GF-D8 (cell line): Measurements from ENCODE around the gene SLC46A2.

Source experiments
- DNase-seq: peaks from one replicate; lab custom pipeline; 2025; lab: John Stamatoyannopoulos, UW

Gene SLC46A2

DNA sequence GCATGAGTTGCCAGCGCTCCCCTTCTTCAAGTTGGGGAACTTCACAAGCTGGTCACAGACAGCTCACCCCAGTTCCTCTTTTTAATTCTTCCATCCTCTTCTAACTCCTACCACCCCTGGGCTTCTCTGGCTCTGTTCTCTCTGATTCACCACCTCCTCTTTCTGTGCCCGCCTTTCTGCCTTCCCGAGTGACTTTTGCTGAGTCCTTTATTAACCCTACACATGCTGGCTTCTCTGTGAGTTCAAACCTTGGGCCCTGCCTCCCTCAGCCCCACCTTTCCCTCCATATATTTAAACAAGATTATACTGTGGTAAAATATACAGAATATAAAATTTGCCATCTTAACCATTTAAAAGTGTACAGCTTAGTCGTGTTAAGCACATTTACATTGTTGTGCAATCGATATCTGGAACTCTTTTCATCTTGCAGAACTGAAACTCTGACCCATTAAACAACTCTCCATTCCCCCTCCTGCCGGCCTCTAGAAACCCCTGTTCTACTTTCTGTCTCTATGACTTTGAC, 32.0 kb downstream of the SLC46A2 start:
- peak; percentile 83 for DNase-seq

DNA sequence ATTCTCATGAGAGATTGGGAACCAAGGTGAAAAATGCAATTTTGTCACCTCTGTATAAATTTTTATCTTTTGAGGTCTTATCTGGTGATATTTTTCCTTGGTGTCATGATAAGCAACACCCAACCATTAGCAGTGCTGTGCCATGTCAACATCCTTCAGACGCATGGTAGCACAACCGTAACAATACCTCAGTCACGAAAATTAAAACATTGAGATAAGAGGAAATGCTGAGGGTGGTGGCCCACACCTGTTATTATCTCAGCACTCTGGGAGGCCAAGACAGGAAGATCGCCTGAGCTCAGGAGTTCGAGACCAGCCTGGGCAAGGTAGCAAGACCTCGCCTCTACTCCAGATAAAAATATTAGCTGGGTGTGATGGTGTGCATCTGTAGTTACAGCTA, 32.7 kb downstream of the SLC46A2 start:
- DNase-seq = no peak

DNA sequence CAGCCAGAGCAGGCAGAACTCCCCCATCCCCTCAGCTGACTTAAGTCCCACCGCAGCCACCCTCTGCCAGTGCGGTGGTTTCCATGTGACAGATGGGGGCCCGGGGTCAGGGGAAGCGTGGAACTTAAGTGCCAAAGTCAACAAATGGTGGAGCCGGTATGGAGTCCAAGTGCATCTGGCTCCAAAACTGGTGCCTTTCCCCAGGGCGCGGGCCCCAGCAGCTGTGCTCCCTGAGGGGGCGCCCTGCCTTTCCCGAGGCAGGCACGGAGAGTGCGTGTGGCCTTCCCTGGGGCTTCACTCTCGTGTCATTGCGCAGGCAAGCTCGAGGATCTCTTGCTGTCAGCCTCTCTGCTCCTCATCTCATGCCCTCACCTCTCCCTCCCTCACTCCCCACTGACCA, 33.8 kb downstream of the SLC46A2 start:
- no peak for DNase-seq

DNA sequence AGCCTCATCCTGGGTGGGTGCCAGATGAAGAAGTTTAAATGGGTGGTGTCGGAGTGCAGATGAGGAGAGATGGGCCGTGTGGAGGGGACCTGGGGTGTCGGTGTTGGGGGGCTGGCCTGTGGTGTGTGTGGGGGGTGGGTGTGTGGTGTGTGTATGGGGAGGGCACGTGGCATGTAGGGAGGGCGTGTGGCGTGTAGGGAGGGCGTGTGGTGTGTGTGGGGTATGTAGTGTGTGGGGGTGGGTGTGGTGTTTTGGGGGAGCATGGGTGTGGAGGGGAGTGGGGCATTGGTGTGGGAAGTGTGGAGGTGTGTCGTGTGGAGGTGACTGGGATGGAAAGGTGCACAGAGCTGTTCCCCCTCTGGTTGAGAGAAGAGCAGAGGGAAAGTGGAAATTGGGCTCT, 34.5 kb downstream of the SLC46A2 start:
- DNase-seq = no peak

DNA sequence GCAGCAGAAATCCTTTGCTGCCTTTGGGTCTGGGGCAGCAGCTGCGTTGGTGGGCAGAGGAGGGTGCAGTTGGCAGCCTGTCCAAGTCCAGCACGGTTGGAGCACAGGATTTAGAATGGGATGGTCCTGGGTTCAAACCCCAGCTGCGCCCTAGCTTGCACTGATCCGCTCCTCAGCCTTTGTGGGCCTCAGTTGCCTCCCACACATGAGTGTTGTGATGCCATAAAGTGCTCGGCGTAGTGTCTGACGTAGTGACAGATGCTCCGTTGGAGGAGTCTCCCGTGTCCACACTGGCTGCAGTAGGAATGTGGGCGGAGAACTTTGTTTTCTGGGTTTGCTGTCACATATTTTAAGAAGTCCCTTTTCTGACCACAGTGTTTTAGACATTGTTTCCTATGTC, 36.0 kb downstream of the SLC46A2 start:
- DNase-seq = no peak

DNA sequence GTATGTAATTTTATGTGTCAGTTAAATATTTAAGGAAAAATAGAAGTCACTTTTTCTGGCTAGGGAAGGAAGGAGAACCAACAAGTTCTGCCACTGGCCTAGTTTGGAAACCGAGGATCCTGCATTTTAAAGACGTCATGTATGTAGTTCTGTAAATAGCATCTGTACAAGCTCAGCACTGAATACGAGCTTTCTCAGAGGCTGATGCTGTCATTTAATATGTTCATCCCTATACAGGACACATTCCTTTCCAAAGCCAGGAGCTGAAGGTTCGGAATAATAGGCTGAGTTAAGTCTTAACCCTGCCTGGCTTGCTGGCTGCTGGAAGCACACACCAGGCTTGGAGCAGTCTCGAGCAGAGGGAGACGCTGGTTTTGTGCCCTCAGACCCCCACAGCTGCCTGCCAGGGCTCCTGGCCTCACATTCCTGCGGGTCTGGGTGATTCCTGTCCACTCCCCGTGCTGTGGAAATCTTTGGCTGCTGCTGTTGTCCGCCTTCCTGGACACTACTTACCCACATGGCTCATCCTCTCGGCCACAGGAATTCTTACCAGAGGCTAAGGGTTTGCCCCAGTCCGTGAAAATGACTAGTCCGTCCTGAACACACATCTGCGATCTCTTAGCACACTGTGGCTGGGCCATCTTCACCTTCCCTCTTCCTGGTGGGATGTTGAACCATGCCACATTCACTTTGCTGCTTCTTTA, 36.6 kb downstream of the SLC46A2 start:
- no peak for DNase-seq

DNA sequence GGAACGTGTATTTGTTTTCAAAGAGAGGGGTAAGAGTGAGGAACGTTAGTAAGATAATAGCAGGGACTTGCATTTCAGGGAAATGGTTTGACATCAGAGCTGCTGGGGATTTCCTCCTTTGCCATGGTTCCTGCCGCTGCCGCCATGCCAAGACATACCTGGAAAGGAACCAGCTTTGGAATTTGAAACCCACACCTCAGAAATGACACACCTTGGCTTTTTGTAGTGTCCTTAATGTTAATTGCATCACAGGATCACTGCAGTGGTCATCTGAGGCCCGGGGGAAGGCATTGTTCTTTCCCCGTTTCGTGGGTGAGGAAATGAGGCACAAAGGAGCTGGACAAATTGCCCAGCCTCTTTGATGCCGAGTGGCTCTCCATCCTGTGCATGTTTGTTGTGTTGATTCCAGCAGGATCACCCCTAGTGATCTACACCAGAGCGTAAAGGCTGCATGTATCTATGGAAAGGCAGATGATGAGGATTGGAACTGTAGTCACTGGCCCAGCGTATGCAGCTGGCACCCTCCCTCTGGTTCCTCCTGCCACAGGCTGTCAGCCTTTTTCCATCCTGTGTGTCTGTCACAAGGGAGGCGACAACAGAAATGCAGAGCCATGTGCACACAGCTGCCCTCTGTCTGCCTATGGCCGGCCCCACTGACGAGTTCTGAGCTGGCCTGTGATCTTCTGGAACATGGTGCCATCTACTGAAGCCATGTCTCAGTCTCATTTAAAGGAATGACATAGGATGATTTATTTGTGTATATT, 37.8 kb downstream of the SLC46A2 start:
- DNase-seq = no peak

DNA sequence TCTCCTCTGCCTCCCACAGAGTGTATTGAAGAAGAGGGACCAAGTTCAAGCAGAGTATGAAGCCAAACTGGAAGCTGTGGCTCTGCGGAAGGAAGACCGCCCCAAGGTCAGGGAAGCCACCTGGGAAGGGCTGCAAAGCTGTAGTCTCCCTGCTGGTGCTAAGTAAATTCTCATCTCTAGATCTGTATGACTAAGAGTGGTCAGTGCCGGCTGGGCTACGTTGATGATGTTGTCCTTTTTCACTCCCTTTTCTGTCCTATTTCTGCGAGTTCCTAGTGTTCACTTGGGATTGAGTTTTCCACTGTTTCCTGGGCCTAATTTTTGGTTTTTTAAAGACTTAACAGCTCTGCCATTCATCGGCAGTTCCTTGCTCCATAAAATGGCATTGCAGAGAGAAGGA, 39.8 kb downstream of the SLC46A2 start:
- DNase-seq = no peak

DNA sequence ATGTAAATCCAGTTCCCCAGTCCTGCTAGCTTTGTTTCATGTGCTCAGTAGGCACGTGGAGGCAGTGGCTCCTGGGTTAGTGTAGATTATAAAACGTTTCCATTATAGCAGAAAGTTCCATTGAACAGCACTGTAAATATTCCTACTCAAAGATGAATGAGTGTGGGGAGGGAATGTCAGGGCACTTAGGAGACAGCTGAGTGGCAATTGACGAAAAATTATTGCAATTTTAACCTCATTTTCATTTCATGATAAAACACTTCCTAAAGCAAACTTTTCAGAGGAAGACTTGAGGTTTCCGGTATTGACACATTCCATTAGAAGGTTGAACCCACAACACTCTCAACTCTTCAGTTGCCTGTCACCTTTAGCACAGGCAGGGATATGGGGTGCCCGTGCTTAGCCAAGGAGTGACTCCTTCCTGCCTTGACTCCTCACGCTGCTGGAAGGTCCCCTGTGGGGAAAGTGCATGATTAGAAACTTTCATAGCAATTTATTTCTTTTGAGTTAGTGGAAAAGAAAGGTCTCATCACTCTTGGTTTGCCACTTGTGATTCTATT, 41.2 kb downstream of the SLC46A2 start:
- DNase-seq = peak; percentile 75

DNA sequence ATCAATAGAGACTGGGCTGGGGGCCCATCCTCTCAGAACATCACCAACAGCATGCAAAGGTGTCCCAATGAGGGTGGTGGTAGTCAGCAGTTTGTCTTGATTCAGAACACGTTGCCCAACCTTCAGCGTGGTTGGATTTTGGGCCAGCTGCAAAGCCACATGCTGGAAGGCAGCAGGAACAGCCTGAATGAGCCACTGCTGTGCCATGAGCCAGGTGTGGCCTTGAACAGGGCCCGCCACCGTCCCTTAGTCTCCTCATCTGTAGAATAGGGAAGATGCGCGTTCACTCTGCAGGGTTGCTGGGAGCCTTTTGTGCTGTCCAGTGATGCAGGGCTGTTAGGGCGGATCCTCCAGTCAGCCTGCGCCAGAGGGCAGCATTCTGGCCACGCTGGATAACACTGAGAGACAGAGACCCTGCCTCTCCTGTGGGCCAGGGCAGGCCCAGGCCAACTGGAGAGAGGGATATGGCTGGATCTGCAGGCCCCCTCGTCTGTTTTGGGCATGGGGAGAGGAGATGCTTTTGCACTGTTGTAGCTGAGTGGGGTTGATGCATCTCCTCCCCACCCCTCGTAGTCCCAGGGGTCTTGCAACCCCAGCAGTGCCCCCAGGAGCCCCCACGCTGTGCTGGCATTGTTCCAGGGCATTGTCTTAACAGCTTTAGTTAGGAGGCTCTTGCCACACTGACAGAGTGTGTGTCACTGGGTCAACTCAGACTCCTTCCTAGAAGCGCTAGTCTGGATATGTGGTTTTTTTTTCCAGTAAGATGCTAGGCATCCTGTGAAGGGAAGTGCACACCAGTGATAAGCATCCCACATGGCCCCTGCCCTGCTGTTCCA, 42.1 kb downstream of the SLC46A2 start:
- peak; percentile 85 for DNase-seq

DNA sequence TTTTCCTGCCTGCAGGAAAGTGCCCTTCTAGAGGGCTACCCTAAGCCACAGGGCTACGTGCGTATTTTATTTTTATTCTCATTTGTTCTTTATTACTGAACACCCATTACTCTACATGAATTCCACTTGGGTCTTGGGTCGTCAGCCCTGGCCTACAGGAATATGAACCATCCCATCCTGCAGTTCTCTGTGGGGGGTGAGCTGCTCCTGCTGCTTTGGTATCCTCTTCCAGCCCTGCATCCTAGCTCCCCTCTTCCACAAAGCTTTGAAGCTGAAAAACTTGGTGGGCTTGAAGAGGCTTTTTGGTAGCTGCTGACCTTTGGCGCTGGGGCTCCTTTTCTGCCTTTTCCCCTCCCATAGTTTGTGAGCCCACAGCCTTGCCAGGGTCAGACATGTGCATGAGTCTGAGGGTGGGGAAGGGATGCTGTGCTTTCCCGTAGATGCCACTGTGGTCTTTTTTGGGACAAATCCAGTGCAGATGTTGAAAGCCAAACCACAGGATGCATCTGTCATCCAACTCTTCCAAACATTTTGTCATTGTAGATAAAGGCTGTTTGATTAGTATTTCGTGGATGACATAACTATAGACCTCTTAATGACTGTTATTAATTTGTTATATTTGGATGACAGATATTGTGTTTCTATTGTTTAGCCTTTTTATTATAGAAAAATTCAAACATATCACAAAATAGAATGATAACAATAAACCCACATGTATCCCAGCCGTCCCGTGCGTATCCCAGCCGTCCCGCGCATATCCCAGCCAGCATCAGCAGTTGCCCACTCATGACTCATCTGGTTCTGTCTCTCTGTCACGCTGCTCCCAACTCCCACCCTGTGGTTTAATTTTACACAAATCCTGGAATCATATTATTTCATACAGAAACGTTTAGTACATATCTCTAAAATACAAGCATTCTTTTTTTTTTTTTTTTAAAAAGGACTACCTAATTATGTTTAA, 43.9 kb downstream of the SLC46A2 start:
- no peak for DNase-seq

DNA sequence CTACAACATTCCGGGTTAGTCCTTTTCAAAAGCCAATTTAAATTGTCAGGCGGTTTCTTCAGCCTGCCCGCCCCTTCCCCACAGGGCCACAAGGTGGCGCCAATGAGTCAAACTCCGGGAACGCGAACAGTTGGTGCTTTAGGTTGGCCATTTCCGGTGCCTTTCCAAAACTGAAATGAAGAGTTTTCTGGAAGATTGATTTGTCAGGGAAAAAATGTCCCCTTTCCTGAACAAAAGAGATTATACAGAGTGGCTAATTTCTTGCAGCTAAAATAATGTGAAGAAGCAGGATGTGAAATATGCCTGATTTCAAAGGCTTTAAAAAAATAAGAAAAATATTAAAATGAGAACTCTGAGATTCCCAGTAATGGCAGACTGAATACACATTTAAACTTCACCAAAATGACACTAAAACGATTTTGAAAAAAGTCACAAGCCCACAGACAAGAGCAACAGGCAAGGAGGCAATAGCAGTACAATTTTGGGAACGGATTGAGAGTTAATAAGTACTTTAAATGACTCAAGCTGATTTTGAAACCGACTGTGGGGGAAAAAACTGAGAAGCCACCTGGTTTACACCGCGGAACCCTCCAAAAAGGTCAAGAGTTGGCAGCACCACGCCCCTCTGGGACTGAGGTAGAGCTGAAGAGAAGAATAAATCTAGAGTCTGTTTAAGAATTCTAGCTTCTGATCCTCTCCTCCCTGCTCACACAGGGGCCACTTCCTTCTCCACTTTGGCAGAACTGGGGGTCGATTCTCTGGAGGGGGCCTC, 45.7 kb downstream of the SLC46A2 start:
- no peak for DNase-seq

DNA sequence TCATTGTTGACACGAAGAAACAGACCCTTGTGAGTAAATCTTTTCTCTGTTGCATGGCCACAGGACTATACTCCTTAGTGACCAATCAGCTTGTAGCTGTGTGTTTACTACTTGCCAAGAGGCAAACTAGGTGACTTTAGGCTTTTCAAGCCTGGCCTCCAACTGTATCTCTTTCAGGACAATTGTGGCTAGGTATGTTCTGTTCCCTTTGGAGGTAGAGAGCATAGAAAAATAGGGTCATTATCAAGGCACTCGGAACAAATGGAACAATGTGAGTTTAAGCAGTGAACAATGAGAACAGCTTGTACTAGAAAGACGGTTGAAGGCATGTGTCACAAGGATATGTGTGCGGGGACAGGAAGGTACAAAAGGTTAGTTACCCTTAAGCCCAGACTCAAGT, 48.1 kb downstream of the SLC46A2 start:
- DNase-seq = no peak

DNA sequence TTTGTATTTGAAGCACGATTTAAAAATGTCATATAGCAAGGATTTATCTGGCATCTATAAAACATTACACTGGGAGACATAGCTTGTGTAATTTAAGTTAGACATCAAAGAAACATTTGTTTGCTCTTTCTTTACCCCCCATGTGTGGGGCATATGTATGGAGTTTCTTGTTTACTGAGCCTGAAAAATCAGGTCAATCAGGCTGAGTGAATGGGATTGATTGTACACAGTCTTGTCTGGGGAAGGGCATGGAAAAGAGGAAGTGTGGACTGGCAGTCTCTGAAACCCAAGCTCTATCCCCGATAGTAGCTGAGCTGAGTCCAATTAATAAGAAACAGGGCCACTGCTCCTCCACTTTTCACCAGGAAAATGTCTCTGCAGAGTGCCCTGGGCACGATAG, 49.4 kb downstream of the SLC46A2 start:
- no peak for DNase-seq

DNA sequence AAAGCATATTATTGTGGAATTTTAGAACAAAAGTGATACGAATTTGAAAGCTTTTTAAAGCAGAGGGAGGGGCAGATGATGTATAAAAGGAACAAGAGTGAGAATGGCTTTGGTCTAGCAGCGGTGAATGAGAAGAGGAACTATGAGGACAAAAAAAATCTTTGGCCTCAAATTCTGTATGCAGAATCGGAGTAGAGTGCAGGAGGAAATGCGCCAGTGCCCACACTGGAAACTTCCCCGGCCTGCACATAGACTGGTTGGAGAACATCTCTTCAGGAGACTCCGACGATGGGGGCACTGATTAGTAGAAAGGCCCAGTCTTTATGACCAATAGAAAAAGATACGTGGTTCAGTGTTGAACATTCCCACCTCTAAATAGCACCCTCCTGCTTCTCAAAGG, 51.3 kb downstream of the SLC46A2 start:
- DNase-seq = no peak

DNA sequence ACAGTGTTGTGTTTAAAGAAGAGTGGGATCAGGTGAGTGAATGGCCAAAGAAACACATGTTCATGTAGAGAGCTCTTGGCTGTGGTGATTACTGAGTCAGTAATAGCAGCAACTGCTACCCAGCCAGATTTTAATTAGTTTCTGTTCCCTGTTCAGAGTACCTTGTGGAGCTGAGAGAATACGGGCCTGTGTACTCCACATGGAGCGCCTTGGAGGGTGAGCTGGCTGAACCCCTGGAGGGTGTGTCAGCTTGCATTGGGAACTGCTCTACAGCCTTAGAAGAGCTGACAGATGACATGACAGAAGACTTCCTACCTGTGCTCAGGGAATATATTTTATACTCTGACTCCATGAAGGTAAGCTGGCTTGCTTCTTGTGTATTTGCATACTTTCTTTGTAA, 52.3 kb downstream of the SLC46A2 start:
- no peak for DNase-seq

DNA sequence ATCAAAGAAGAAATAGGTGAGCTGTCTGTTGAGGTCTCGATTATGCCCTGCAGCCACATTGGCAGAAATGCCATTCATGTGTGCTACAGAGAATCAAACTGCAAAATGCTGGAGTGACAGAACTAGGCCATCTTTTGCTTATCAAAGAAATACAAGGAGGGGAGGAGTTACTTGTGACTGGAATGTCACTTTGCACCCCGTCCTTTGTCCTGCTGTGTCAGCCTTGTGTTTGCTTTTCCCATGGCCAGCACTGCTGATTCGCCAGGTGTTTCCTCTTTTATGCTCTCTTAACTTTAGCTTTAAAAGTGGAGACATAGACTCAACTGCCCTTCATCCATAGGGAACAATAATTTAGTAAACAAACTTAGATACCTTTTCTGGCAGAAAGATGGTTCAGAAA, 54.3 kb downstream of the SLC46A2 start:
- no peak for DNase-seq

DNA sequence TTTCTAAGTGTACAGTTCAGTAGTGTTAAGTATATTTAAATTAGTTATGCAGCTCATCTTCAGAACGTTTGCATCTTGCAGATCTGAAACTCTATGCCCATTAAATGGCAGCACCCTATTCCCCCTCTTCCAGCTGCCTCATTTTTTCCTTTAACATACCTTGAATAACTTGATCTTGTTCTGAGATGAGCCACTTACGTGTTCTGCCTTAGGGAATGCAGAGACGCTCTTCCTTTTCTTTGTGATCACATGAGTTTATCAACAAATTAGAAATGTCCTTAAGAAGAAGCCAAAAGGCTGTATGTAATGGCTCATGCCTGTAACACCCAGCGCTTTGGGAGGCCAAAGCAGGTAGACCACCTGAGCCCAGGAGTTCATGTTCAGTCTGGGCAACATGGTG, 57.6 kb downstream of the SLC46A2 start:
- no peak for DNase-seq

DNA sequence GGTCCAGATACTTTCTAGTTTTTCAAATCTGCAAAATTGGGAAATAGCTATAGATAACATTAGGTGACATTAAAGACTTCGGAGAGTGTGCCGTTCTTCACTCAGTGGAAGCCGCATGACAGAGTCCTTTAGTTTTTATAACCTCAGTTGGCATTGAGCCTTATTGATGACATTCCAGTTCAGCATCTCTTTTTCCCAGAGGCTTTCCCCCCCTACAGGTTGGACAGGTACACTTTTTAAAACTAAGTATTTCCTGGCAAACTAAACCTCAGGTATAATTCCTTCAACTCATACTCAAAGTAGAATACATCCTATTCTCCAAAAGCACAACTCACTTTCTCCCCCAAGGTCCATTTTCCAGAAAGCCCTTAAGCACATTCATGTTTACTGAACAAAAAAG, 58.7 kb downstream of the SLC46A2 start:
- DNase-seq = no peak

DNA sequence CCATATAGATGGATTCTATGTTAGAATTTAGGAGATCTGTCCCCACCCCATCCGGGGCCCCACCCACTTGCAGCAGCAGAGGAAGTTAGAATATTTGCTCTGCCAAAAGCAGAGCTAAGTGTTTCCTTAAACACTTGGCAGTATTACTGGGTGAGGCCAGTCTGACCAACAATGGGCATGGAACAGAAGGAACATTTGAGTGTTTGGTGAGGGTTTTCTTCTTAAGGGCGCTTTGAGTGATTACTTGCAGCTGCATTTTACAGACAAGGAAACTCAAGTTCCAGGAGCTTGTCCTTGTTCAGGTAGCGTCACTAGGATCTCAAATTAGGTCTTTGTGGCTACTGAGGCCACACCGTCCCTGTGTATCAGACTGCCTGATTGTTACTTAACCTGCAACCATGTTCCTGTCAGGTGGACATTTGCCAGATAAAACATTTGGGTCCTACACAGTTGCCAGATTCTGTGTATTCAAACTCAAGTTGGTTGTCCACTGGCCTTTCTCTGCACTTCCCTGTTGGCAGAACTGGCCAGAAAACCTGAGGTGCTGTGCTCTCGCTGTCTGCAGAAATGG, 59.3 kb downstream of the SLC46A2 start:
- no peak for DNase-seq
